Neutrophil (primary cell): ENCODE measurements around the gene DROSHA.

Experiments
- H3K27ac ChIP-seq: fragments of 200-600 bp; sonication (generic); 2 replicates; pipeline ENCODE4 v1.5.1; 2016; ENCODE audit warnings: mild to moderate bottlenecking, moderate library complexity
- H3K27me3 ChIP-seq: fragments of 200-600 bp; sonication (generic); 2 replicates; pipeline ENCODE4 v1.6.0; 2016; ENCODE audit warnings: mild to moderate bottlenecking
- H3K36me3 ChIP-seq: fragments of 200-600 bp; sonication (generic); 2 replicates; pipeline ENCODE4 v1.5.1; 2017
- H3K4me1 ChIP-seq, 2 experiments: fragments of 200-600 bp in 1 of 2; sonication (generic) in 1 of 2; 1 replicate in 1 of 2; 2 replicates in 1 of 2; pipeline versions ENCODE4 v1.5.1 to v1.6.1; 2013 to 2016; ENCODE audit warnings: low read depth in 1 of 2, low read length in 1 of 2, mild to moderate bottlenecking in 1 of 2, moderate library complexity in 1 of 2; ENCODE audit not compliant: control insufficient read depth in 1 of 2, insufficient read depth in 1 of 2
- H3K4me3 ChIP-seq, 2 experiments: fragments of 200-600 bp in 1 of 2; sonication (generic) in 1 of 2; 1 replicate in 1 of 2; 2 replicates in 1 of 2; pipeline ENCODE4 v1.5.1; 2013 to 2016; ENCODE audit warnings: low read depth in 1 of 2, low read length in 1 of 2, mild to moderate bottlenecking in 1 of 2, moderate library complexity in 1 of 2
- H3K9me3 ChIP-seq: fragments of 200-600 bp; sonication (generic); 2 replicates; pipeline ENCODE4 v1.5.1; 2016
- TF ChIP-seq, protein P1 (sequence below): fragments of 200-600 bp; sonication (generic); IDR thresholded peaks from 2 replicates; pipeline ENCODE4 v1.5.1; 2016; ENCODE audit warnings: antibody characterized with exemption

DROSHA gene

DNA sequence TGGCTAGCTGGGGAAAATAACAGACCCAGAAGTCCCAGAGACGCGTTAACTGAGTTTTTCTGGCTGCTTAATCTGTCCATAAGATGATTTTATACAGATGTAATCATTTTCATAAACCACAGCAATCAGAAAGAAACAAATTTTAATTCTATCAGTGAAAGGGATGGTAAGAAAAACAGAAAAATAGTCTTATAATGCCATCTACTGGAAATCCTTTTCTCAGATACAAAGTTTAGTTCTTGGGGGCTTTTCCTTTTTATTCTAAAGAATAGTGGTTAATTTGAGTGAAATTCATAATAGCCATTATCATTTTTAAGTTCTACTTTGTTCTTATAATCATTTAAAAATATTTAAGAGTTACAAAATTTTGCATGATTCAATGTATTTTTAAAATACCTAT lies 44.4 kb downstream of the DROSHA start:
- H3K4me3 ChIP-seq = no peak overlapping the region
- H3K36me3 ChIP-seq = peaks cover 29% of the 10 kb centered on the region
- TF ChIP-seq, protein P1, sequence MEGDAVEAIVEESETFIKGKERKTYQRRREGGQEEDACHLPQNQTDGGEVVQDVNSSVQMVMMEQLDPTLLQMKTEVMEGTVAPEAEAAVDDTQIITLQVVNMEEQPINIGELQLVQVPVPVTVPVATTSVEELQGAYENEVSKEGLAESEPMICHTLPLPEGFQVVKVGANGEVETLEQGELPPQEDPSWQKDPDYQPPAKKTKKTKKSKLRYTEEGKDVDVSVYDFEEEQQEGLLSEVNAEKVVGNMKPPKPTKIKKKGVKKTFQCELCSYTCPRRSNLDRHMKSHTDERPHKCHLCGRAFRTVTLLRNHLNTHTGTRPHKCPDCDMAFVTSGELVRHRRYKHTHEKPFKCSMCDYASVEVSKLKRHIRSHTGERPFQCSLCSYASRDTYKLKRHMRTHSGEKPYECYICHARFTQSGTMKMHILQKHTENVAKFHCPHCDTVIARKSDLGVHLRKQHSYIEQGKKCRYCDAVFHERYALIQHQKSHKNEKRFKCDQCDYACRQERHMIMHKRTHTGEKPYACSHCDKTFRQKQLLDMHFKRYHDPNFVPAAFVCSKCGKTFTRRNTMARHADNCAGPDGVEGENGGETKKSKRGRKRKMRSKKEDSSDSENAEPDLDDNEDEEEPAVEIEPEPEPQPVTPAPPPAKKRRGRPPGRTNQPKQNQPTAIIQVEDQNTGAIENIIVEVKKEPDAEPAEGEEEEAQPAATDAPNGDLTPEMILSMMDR = no peak
- no peaks in the 10 kb centered on the region for H3K9me3 ChIP-seq
- no peaks in the 10 kb centered on the region for H3K4me1 ChIP-seq
- H3K27me3 ChIP-seq = no peaks in the 10 kb centered on the region
- H3K27ac ChIP-seq = no peak overlapping the region

DNA sequence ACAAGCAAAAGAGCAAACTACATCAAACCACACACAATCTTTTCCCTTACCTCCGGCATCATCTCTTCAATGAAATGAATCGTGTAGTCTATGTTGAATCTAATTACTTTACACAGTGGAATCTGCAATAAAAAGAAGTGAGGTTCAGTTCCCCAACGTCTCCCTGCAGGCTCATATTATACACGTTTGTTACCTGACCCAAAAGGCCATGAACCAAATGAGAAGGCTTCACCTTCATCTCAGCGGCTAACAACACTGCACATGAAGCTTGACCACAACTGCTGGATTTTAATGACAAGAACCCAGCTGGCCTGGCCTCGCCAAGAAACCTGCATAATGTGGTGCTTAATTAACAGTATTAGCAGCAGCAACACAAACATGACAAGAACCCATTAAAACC lies 45.5 kb downstream of the DROSHA start:
- TF ChIP-seq, protein P1 = no peak
- H3K27ac ChIP-seq = no peak overlapping the region
- no peak overlapping the region for H3K4me3 ChIP-seq
- H3K9me3 ChIP-seq = no peaks in the 10 kb centered on the region
- no peaks in the 10 kb centered on the region for H3K27me3 ChIP-seq
- peaks cover 30% of the 10 kb centered on the region for H3K36me3 ChIP-seq
- H3K4me1 ChIP-seq = no peaks in the 10 kb centered on the region

DNA sequence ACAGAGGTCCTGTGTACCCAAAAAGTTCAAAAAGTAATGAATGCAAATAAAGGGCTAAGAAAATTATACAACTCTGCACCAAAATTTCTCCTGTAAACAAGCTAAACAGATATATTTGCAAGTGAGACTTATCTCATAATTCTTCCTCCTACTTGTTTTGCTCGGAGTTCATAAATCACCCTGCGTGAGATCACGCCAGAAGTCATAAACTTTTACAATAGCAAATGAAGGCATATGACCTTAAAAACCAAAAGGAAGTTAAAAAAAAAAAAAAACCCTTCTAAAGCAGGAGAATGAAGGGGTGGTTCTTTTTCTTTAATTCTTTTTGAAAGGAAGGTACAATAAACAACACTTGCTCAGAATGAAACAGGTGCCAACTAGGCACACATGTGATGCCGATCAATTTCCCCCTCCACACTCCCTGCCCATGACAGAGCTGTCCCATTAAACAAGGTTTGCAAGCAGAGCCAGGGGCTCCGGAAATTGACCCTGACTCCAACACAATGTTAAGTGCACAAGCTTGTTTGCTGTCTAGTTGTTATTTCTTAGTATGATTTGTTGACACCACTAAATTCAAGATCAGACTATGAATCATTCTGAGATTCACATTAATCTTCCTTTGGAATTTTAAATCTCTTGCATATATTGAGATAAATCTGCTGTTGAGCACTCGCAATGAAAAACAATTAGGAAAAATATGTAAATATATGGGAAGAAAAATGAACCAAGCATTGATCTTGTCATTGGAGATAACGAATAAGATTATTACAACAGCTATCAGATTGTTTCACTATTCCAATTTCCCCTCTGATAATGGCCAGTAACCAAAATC lies 46.3 kb downstream of the DROSHA start:
- Histone ChIP-seq H3K4me1 (no peaks in the 10 kb centered on the region), H3K9me3 (no peaks in the 10 kb centered on the region), H3K27me3 (no peaks in the 10 kb centered on the region), H3K36me3 (peaks cover 26% of the 10 kb centered on the region), H3K27ac (no peak overlapping the region), H3K4me3 (no peak overlapping the region)
- TF ChIP-seq, protein P1 = no peak

DNA sequence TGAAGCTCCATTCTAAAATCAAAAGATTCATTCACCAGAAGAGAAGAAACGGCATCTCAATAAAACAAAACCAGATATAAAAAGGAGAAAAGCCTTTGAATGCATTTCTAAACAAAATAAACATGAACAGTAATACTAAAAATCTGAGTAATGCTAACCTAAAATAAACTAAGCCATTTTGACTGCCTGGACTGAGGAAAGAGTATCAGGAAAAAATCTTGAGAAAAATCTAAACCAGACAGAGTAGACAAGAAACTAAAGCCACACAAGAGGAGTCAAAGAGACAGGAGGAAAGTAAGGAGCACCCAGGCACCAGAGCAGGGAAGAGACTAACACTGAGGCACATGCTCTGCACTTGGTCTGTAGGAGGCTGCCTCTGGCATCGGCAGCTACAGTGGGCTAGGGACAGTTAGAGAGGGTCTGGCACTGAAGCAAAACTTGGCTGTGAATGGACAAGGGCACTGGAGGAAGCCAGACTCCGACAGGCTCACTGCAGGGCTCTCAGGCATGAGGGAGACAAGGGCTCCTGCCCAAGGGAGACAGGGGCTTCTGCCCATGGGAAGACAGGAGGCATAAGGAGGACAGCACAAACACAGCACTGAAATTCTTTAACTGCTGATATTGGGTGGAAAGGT lies 50.2 kb downstream of the DROSHA start:
- H3K4me3 ChIP-seq = no peak overlapping the region
- H3K27ac ChIP-seq = no peak overlapping the region
- TF ChIP-seq, protein P1 = no peak
- H3K27me3 ChIP-seq = no peaks in the 10 kb centered on the region
- no peaks in the 10 kb centered on the region for H3K4me1 ChIP-seq
- H3K9me3 ChIP-seq = no peaks in the 10 kb centered on the region
- H3K36me3 ChIP-seq = peaks cover 10% of the 10 kb centered on the region

DNA sequence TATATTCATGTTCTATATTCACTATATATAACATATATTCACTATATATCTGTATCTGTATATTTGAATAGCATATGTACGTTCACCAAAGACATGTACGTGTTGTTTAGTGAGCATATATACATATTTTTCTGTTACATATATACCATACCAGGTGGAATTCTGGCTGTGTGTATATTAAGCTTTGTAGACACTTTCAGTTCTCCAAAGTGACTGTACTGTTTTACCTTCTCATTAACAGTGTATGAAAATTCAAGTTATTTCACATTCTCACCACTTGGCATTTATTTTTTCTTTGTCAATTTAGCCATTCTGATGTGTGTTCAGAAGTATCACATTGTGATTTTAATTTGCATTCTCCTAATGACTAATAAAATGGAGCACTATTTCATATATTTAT lies 52.2 kb downstream of the DROSHA start:
- Histone ChIP-seq H3K4me3 (no peak overlapping the region), H3K9me3 (no peaks in the 10 kb centered on the region), H3K36me3 (peaks cover 19% of the 10 kb centered on the region), H3K4me1 (no peaks in the 10 kb centered on the region), H3K27ac (no peak overlapping the region), H3K27me3 (no peaks in the 10 kb centered on the region)
- TF ChIP-seq, protein P1 = no peak
